PC-3 (cell line): ENCODE data around the gene ZC3HAV1L. TPM values are rescaled to one million over a fixed set of nuclear protein-coding genes. Genes with fewer than 3 reads are reported as not detected.
A peak's percentile ranks its signal among the peaks of the same experiment; 100 is the strongest.

ENCODE experiments used
- ATAC-seq: fragments of 200-7000 bp; cut with Tn5 transposase; 2 replicates; pipeline ENCODE4 v1.9.1; 2020; ENCODE audit warnings: mild to moderate bottlenecking, moderate library complexity
- BruUV-seq: library from RNA; stranded (reverse); fragments of 400-500 nt; replicated peaks from 2 replicates; lab custom pipeline; 2021; lab: Mats Ljungman, UMichigan
- CTCF ChIA-PET: fragments of 300-600 bp; sonication (Branson Sonifier 250); formaldehyde crosslinking; loops from one replicate; lab custom pipeline; 2022; ENCODE audit warnings: antibody characterized with exemption; lab: Charles Lee
- POLR2A ChIA-PET: fragments of 300-600 bp; sonication (Branson Sonifier 250); formaldehyde crosslinking; loops from one replicate; lab custom pipeline; 2022; ENCODE audit warnings: antibody characterized with exemption; ENCODE audit not compliant: unreplicated experiment; lab: Charles Lee
- DNase-seq: peaks from one replicate; pipeline ENCODE4 v3.0.0-alpha.2; 2015
- H2AFZ ChIP-seq: fragments of 300-600 bp; sonication (generic); 2 replicates; pipeline ENCODE4 v1.6.0; 2016; ENCODE audit warnings: antibody characterized with exemption, low read length
- H3F3A ChIP-seq: fragments of 300-600 bp; sonication (generic); one replicate; pipeline ENCODE4 v1.6.0; 2017; ENCODE audit warnings: antibody characterized with exemption, low read length, control low read depth, mild to moderate bottlenecking; ENCODE audit not compliant: unreplicated experiment
- H3K27ac ChIP-seq: fragments of 300-600 bp; sonication (generic); 2 replicates; pipeline ENCODE4 v1.5.1; 2016; ENCODE audit warnings: mild to moderate bottlenecking, low read length
- H3K27me3 ChIP-seq: fragments of 300-600 bp; sonication (generic); 2 replicates; pipeline ENCODE4 v1.6.1; 2016; ENCODE audit warnings: low read length, mixed read lengths
- H3K36me3 ChIP-seq: fragments of 300-600 bp; sonication (generic); 2 replicates; pipeline ENCODE4 v1.6.1; 2016; ENCODE audit warnings: low read depth, mixed run types, low read length, mixed read lengths
- H3K4me1 ChIP-seq: fragments of 300-600 bp; sonication (generic); 2 replicates; pipeline ENCODE4 v1.5.1; 2016; ENCODE audit warnings: low read length; ENCODE audit not compliant: insufficient read depth
- H3K4me2 ChIP-seq: fragments of 300-600 bp; sonication (generic); 2 replicates; pipeline ENCODE4 v1.6.0; 2016; ENCODE audit warnings: low read length
- H3K4me3 ChIP-seq: fragments of 300-600 bp; sonication (generic); 2 replicates; pipeline ENCODE4 v1.5.1; 2016; ENCODE audit warnings: mild to moderate bottlenecking, low read length, mixed read lengths
- H3K79me2 ChIP-seq: fragments of 300-600 bp; sonication (generic); 2 replicates; pipeline ENCODE4 v1.6.1; 2017; ENCODE audit warnings: low read length, mixed read lengths
- H3K9ac ChIP-seq: fragments of 300-600 bp; sonication (generic); 2 replicates; pipeline ENCODE4 v1.6.0; 2016; ENCODE audit warnings: mild to moderate bottlenecking, low read length
- H3K9me2 ChIP-seq: fragments of 300-600 bp; sonication (generic); replicated peaks from 2 replicates; pipeline ENCODE4 v1.6.1; 2016; ENCODE audit warnings: mixed run types, low read length, mixed read lengths
- H3K9me3 ChIP-seq: fragments of 300-600 bp; sonication (generic); 2 replicates; pipeline ENCODE4 v1.6.1; 2016; ENCODE audit warnings: low read length, mixed read lengths
- H4K20me1 ChIP-seq: fragments of 300-600 bp; sonication (generic); 2 replicates; pipeline ENCODE4 v1.6.1; 2016; ENCODE audit warnings: low read length, mixed read lengths
- CTCF ChIP-seq: fragments of 300-600 bp; sonication (generic); conservative IDR thresholded peaks from 2 replicates; pipeline ENCODE4 v1.5.1; 2017; ENCODE audit warnings: antibody characterized with exemption, low read depth, mild to moderate bottlenecking, low read length
- EZH2 ChIP-seq: fragments of 300-600 bp; sonication (generic); IDR thresholded peaks from one replicate; pipeline ENCODE4 v1.6.1; 2017; ENCODE audit warnings: antibody characterized with exemption, mild to moderate bottlenecking, low read length; ENCODE audit not compliant: unreplicated experiment
- EZH2phosphoT487 ChIP-seq: fragments of 300-600 bp; sonication (generic); IDR thresholded peaks from 2 replicates; pipeline ENCODE4 v1.6.1; 2018; ENCODE audit warnings: mild to moderate bottlenecking, antibody characterized with exemption, low read length, borderline replicate concordance
- intact Hi-C: fragments of 100-400 bp; cut with micrococcal nuclease; formaldehyde crosslinking; loops from 2 replicates; pipeline ENCODE4 v1.9.0; 2023
- total RNA-seq: library from RNA; depleted of rRNA; stranded (reverse); fragments of >200 nt; gene quantifications from 2 replicates; pipeline ENCODE4 v1.2.3, GENCODE V29; 2014

Gene ZC3HAV1L
- total RNA-seq, 1 experiment from 2014 or later, result 8.2 TPM

DNA sequence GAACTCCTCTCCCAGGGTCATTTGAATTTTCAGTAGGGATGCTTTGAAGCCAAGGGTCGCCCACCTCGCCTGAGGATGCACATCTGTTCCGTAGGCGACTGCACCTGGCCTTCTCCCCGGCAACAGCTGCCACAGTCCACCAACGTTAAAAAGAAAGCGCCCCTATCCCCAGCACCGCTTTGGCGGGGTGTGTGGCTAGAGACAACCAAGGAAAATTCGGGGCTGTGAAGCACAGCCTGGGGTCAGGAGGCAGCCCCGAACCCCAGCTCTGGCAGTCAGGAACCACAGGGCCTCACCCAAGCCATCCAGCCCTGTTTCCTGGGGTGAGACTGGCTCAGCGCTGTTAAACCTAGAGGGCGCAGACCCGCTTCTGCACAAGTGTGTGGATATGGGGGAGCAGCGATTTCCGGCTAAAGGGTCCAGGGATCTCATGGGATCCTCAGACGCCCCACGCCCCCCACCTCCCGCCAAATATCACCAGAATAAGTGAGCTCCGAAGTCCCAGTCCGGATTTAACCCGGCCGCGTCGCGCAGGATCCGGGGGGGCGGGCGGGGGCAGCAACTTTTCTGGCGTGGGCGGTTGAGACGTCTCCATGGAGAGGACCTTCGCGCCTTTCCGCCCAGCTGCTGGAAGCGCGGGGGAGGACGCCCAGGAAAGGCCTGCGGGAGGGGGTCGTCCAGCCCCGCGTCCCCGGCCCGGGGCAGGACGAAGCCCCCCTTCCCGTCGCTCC lies 822 bp downstream of the ZC3HAV1L start:
- Histone ChIP-seq H2AFZ (peak overlapping the region; percentile 82; the same call in 1 of the 2 replicates), H3K4me1 (peaks cover 25% of the 10 kb centered on the region), H3K9ac (peak overlapping the region; percentile 98), H3K9me3 (no peaks in the 10 kb centered on the region), H3K27me3 (no peaks in the 10 kb centered on the region), H3K36me3 (peaks cover 23% of the 10 kb centered on the region), H3K4me3 (peak overlapping the region; percentile 94), H3K27ac (peak overlapping the region; percentile 78), H4K20me1 (peaks cover 13% of the 10 kb centered on the region), H3K9me2 (no peaks in the 10 kb centered on the region; the same call in 1 of the 2 replicates), H3K4me2 (peak overlapping the region; percentile 98), H3F3A (no peaks in the 10 kb centered on the region), H3K79me2 (peaks cover 49% of the 10 kb centered on the region)
- DNase-seq (peak; percentile 16), ATAC-seq (peak; percentile 33)
- ChIA-PET CTCF (interaction anchor here (0.8 to 1.0 kb wide), 2 partner anchors 40 to 83 kb away, joined by 4 to 6 read pairs; no protein-coding TSS in a partner anchor), POLR2A (interaction anchor here (0.7 kb wide), 1 partner anchor 79 kb away, joined by 4 read pairs; no protein-coding TSS in a partner anchor)
- TF ChIP-seq CTCF (no peak), EZH2phosphoT487 (no peak), EZH2 (no peak)
- intact Hi-C loops, result loop anchor here (5.0 kb wide), 1 partner anchor 143 kb away; no protein-coding TSS in a partner anchor
- BruUV-seq, result no TSS peak

GRCh38 chr7:139034336-139034735 lies 1.5 kb downstream of the ZC3HAV1L start:
- peaks cover 29% of the 10 kb centered on the region for H3K36me3 ChIP-seq
- H3K4me3 ChIP-seq, result peak overlapping the region; percentile 94
- peaks cover 49% of the 10 kb centered on the region for H3K79me2 ChIP-seq
- peak overlapping the region; percentile 98 for H3K4me2 ChIP-seq
- BruUV-seq, result TSS peak; percentile 48
- CTCF ChIA-PET, result interaction anchor here (0.8 to 1.0 kb wide), 2 partner anchors 40 to 84 kb away, joined by 4 to 6 read pairs; no protein-coding TSS in a partner anchor
- DNase-seq, result peak; percentile 80
- H3K27me3 ChIP-seq, result no peaks in the 10 kb centered on the region
- H3F3A ChIP-seq, result no peaks in the 10 kb centered on the region
- no peaks in the 10 kb centered on the region for H3K9me3 ChIP-seq
- peak; percentile 20 for ATAC-seq
- TF ChIP-seq EZH2 (no peak), EZH2phosphoT487 (no peak), CTCF (no peak)
- H3K9ac ChIP-seq, result peak overlapping the region; percentile 98
- peaks cover 25% of the 10 kb centered on the region for H3K4me1 ChIP-seq
- intact Hi-C loops, result no loop called here
- H3K9me2 ChIP-seq, result no peaks in the 10 kb centered on the region; the same call in 1 of the 2 replicates
- H2AFZ ChIP-seq, result no peak overlapping the region
- H3K27ac ChIP-seq, result peak overlapping the region; percentile 78
- POLR2A ChIA-PET, result no interaction called here
- peaks cover 13% of the 10 kb centered on the region for H4K20me1 ChIP-seq
